HG03439 (cell line): ENCODE results near the gene CASTOR1.

ENCODE experiments used
- ATAC-seq: cut with Tn5 transposase; IDR thresholded peaks from one replicate; pipeline ENCODE4 v1.9.1; 2021; ENCODE audit warnings: mild to moderate bottlenecking, moderate library complexity; ENCODE audit not compliant: unreplicated experiment

Gene CASTOR1

DNA sequence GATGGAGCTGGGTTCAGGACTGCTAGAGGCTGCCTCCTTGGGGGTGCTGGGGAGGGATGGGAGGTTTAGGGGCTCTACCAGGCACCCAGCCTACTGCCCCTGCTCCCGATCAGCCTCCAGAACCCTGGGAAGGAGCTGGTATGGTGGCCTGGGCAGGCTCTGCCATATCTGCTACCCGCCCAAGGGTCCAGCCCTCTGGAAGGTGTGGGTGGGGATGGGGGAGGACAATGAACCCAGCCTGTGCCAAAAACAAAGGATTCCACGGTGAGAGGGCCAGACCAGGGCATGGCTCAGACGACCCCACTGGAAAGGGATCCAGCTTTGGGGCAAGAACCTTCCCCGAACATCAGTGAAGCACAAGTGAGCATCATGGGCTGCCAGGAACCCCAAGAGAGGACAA lies 3.0 kb downstream of the CASTOR1 start:
- no peak for ATAC-seq

GRCh38 chr22:30285846-30286200 lies 3.5 kb downstream of the CASTOR1 start:
- ATAC-seq = no peak

GRCh38 chr22:30285176-30285845 lies 4.0 kb downstream of the CASTOR1 start:
- no peak for ATAC-seq

- ATAC-seq = no peak
Observed at GRCh38 chr22:30284666-30285065, 4.6 kb downstream of the CASTOR1 start.

DNA sequence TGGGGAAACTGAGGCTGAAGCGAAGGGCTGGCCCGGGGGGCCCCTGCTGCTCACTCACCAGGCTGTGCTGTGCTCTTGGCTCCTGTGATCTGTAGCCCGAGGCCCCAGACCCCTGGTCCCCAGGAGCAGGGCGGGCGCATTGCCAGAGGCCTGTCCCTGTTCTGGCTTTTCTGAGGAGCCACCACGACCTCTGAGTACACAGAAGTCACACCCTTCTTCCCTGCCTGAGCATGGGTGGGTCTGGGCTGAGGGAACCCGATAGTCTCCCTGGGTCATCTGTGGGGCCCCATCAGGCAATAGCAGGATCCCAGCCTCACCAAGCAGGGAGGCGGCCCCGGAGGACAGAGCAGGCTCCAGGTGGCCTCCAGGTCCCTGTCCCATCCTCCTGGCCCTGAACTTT lies 5.1 kb downstream of the CASTOR1 start:
- no peak for ATAC-seq

DNA sequence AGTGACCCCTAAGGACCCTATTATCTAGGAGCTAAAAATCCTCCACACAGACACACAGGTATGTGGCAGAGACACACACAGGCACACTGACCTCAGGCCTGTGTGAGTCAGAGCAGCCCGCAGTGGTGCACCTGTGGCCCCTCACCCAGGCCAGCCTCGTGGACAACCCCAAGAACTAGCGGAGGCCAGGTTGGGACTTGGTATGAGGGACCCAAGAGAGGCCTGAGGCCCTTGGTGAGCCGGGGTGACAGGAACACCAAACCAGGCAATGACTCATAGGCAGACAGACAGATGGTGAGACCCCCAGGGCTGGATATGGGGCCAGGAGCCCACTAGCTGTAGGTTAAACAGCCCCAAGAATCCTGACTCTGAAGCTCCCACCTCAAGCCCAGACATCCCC lies 6.0 kb downstream of the CASTOR1 start:
- no peak for ATAC-seq

GRCh38 chr22:30282616-30283046 lies 6.7 kb downstream of the CASTOR1 start:
- no peak for ATAC-seq

GRCh38 chr22:30280505-30280904 lies 8.8 kb downstream of the CASTOR1 start:
- ATAC-seq = no peak

DNA sequence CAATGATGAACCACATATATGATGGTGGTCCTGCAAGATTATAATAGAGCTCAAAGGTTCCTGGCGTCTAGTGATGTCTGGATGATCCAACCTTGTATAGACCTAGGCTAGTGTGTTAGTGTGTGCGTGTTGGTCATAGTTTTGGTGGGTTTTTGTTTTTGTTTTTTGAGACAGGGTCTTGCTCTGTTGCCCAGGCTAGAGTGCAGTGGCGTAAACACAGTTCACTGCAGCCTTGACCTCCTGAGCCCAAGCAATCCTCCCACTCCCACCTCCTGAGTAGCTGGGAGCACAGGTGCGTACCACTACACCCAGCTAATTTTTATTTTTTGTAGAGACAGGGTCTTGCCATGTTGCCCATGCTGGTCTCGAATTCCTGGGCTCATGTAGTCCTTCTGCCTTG lies 9.4 kb downstream of the CASTOR1 start:
- no peak for ATAC-seq

- no peak for ATAC-seq
Observed at GRCh38 chr22:30279046-30279788, 10.1 kb downstream of the CASTOR1 start.

GRCh38 chr22:30277547-30278344 lies 11.6 kb downstream of the CASTOR1 start:
- ATAC-seq = no peak

DNA sequence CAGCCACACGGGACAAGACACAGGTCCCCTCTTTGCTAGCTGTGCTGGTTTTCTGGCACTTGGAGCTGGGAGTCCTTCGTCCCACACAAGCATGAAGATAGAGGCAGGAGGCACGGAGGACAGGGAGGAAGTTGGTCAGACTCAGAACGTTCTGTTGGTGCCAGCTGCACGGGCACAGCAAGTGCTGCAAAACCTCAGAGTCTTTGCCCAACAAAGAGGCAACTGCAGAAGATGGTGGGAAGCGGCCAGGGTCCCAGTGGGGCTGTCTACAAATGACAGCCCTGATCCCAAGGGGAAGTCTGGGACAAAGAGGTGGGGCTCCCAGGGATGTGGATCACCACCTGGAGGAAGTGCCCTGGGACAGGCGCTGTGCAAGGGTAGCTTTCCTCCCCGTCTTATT lies 13.3 kb downstream of the CASTOR1 start:
- no peak for ATAC-seq

DNA sequence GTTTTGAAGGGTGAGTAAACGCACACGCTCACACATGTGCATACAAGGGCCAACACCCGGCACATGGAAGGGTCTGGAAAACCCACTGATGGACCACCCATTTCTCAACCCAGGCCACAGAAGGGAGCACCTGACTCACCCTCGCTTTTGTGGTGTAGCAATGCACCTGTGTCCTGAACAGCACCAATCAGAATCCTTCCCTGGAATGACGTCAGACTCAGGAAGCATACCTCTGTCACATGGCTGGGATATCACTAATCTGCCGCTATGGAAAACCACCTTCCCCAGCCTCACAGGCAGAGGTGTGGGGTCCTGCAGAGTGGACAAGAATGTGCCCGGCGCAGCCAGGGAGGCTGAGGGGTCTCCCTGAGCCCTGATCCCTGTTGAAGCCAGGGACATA lies 13.7 kb downstream of the CASTOR1 start:
- no peak for ATAC-seq

GRCh38 chr22:30274437-30274812 lies 14.9 kb downstream of the CASTOR1 start:
- ATAC-seq = no peak

GRCh38 chr22:30273711-30274436 lies 15.4 kb downstream of the CASTOR1 start:
- ATAC-seq = no peak

- no peak for ATAC-seq
Observed at GRCh38 chr22:30272781-30273601, 16.3 kb downstream of the CASTOR1 start.

DNA sequence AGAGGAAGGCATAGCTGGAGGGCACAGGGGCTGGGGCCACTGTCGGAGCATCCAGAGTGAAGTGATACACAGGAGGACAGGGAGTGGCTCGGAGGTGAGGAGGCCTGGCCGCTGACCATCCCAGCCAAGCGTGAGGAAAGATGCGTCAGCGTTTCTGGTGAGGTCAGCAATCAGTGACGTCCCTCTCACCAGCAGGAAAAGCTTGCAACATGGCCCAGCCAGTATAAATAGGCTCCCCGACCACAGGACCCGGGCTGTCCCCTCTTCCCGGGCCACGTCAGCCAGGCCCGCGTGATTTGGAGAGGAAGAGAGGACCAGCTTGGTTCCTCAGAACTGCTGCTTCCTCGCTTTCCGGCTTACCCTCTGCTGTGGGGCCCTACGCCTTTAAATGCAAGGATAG lies 18.5 kb downstream of the CASTOR1 start:
- no peak for ATAC-seq

- no peak for ATAC-seq
Observed at GRCh38 chr22:30268331-30268730, 21.0 kb downstream of the CASTOR1 start.

DNA sequence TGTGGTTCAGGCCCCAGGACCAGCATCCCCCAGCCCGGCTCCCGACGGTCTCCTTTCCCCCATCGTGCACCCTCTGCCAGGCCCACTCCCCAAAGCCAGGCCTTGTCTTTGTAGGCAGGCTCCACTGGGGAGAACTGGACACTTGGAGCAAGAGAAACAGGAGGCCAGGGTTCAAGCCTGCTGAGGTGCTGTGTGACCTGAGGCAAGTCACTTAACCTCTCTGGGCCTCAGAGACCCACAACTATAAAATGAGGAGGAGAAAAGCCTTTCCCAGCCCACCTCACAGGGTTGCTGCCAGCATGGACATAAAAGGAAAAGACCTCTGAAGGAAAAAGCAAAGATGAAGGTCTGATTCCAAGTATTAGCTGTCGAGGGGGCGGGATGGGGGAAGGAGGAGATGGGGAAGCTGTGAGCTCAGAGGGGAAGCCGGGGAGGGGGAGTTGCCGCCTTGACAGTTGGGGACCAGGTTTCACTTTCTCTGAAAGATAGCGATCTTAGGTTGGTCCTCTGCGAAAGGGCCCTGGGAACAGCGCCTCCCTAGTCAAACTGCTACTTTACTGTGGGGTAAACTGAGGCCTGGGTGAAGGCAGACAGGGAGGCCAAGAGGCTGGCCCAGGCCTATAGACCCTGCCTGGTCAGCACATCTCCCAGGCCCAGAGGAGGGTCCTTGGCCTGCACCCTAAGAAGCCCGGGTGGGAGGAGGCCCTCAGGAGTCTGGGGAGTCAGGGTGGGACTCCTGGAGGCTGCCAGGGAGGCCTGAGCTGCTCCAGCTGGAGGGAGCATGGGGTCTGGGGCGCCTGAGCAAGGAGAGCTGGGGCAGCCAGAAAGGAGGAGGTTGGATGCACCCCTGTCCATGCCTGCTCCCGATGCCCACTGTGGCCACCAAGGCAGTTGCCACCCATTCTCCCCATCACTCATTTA lies 21.7 kb downstream of the CASTOR1 start:
- ATAC-seq = no peak
